Measurements from ENCODE around the gene UNC79. TPM values are rescaled to one million over a fixed set of nuclear protein-coding genes. Genes with fewer than 3 reads are reported as not detected.

The UNC79 gene
- total and polyA plus RNA-seq, 2 donors (not counting 3 experiments of a cell fraction or from before 2014, with no cell fraction given), result not detected

DNA sequence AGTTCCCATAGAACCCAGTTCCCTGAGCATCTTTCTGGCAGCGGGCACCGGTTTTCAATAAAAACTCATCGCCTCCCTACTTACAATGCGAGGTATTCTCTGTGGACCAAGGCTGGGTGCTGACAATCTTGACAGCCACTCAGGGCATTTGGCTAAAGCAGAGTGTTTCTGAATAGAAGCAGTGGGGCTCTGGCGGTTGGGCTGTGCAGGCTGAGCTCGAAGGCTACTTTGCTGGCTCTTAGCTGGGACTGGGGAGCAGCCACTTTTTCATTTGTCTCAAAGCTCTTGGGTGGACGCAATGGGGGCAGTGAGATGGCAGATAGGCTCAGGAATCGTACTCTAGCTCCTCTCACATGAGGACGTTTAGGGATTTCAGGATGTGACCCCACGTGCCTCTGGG lies 151.8 kb downstream of the UNC79 start:
- ChIA-PET POLR2A (no interaction called here), CTCF (no interaction called here)
- Histone ChIP-seq H3K4me1 (ENCODE audit: control insufficient read depth, extremely low read depth, insufficient read depth, low read length) (no peaks in the 10 kb centered on the region), H3K27me3 (ENCODE audit: control insufficient read depth in 2 of 2, insufficient read depth in 2 of 2, low read length in 2 of 2) (no peaks in the 10 kb centered on the region), H2AFZ (ENCODE audit: low read depth, low read length) (no peak overlapping the region), H3K4me2 (ENCODE audit: insufficient read depth, low read length) (no peak overlapping the region), H3K9me1 (replicated peaks; ENCODE audit: control insufficient read depth, extremely low read depth, insufficient read depth, low read length) (no peaks in the 10 kb centered on the region), H3K79me2 (ENCODE audit: control insufficient read depth, insufficient read depth, low read length) (no peaks in the 10 kb centered on the region), H4K20me1 (replicated peaks; ENCODE audit: control insufficient read depth, extremely low read depth, insufficient read depth, low read length) (no peaks in the 10 kb centered on the region), H3K27ac (ENCODE audit: insufficient read depth, low read depth, low read length) (no peak overlapping the region), H3K9ac (replicated peaks; ENCODE audit: extremely low read depth, insufficient read depth, low read length) (no peak overlapping the region), H3K36me3 (ENCODE audit: control insufficient read depth in 2 of 2, extremely low read depth in 1 of 2, insufficient read depth in 2 of 2, low read length in 2 of 2) (no peaks in the 10 kb centered on the region), H3K9me3 (replicated peaks; ENCODE audit: control insufficient read depth, insufficient read depth, low read length) (no peaks in the 10 kb centered on the region), H3K4me3 (replicated peaks in 1 of 3; ENCODE audit: insufficient read depth in 1 of 3, low read depth in 1 of 3, low read length in 3 of 3) (no peak overlapping the region)
- dilution Hi-C loops (cut with MboI; ENCODE audit: extremely low pct_ligation_motif_present, low sequenced_read_pairs), result no loop called here
- intact Hi-C loops (cut with micrococcal nuclease), result no loop called here
- FAIRE-seq (no peak), DNase-seq (ENCODE audit: low read depth, low spot score) (no peak)
- no TSS peak for BruUV-seq (replicated peaks)
- TF ChIP-seq MYC (IDR thresholded peaks at IDR 0.05; ENCODE audit: low read depth, low read length), result no peak
- TF ChIP-seq, protein P1, sequence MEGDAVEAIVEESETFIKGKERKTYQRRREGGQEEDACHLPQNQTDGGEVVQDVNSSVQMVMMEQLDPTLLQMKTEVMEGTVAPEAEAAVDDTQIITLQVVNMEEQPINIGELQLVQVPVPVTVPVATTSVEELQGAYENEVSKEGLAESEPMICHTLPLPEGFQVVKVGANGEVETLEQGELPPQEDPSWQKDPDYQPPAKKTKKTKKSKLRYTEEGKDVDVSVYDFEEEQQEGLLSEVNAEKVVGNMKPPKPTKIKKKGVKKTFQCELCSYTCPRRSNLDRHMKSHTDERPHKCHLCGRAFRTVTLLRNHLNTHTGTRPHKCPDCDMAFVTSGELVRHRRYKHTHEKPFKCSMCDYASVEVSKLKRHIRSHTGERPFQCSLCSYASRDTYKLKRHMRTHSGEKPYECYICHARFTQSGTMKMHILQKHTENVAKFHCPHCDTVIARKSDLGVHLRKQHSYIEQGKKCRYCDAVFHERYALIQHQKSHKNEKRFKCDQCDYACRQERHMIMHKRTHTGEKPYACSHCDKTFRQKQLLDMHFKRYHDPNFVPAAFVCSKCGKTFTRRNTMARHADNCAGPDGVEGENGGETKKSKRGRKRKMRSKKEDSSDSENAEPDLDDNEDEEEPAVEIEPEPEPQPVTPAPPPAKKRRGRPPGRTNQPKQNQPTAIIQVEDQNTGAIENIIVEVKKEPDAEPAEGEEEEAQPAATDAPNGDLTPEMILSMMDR (IDR thresholded peaks at IDR 0.05; ENCODE audit: extremely low read depth in 1 of 2, insufficient read depth in 1 of 2, low read depth in 1 of 2, low read length in 2 of 2), result no peak
- no peak for TF ChIP-seq FOS (IDR thresholded peaks at IDR 0.05; ENCODE audit: borderline replicate concordance, insufficient read depth, low read length)
- no peak for TF ChIP-seq EZH2 (IDR thresholded peaks at IDR 0.05; ENCODE audit: borderline replicate concordance, low read depth, low read length, severe bottlenecking)
- no peak for TF ChIP-seq POLR2AphosphoS5 (IDR thresholded peaks at IDR 0.05; ENCODE audit: insufficient read depth, low read depth, low read length)
- TF ChIP-seq POLR2A (IDR thresholded peaks at IDR 0.05; ENCODE audit: low read depth, low read length), result no peak
- no peak for TF ChIP-seq GATA2 (IDR thresholded peaks at IDR 0.05; ENCODE audit: insufficient read depth, insufficient read length, low read depth, low read length)
- TF ChIP-seq, protein P2, sequence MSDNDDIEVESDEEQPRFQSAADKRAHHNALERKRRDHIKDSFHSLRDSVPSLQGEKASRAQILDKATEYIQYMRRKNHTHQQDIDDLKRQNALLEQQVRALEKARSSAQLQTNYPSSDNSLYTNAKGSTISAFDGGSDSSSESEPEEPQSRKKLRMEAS (IDR thresholded peaks at IDR 0.05; ENCODE audit: insufficient read depth, insufficient read length), result no peak
- no peak for TF ChIP-seq JUN (IDR thresholded peaks at IDR 0.05; ENCODE audit: borderline replicate concordance, insufficient read depth, insufficient read length, low read depth)

All from endothelial cell of umbilical vein (primary cell).